Muscle layer of colon (tissue), 2 donors: ENCODE results near the gene ATAD3C.
"Not testable (repeated sequence)": the region's sequence is repeated elsewhere in the genome, so short reads cannot be mapped to it uniquely, and the experiment has no call there.

ENCODE experiments used
- H3K27ac ChIP-seq: one replicate; pipeline ENCODE4 v1.7.0; 2013; ENCODE audit warnings: low read depth, mild to moderate bottlenecking, low read length, moderate library complexity
- H3K27me3 ChIP-seq, 2 donors: one replicate each; pipeline ENCODE4 v1.7.0; 2013; ENCODE audit warnings: low read length in 2 of 2, mild to moderate bottlenecking in 2 of 2; ENCODE audit not compliant: insufficient read depth in 2 of 2, control insufficient read depth in 1 of 2
- H3K36me3 ChIP-seq: one replicate; pipeline ENCODE4 v1.7.0; 2013; ENCODE audit warnings: mild to moderate bottlenecking, low read length; ENCODE audit not compliant: insufficient read depth
- H3K4me1 ChIP-seq: one replicate; pipeline ENCODE4 v1.7.0; 2013; ENCODE audit warnings: mild to moderate bottlenecking, low read length; ENCODE audit not compliant: insufficient read depth
- H3K4me3 ChIP-seq, 2 donors: one replicate each; pipeline ENCODE4 v1.7.0; 2013; ENCODE audit warnings: low read length in 2 of 2, low read depth in 1 of 2, mild to moderate bottlenecking in 1 of 2, moderate library complexity in 1 of 2
- H3K9ac ChIP-seq: one replicate; pipeline ENCODE4 v1.7.0; 2013; ENCODE audit warnings: low read length
- H3K9me3 ChIP-seq: one replicate; pipeline ENCODE4 v1.7.0; 2013; ENCODE audit warnings: mild to moderate bottlenecking, low read length
- donor health status: abdominal sarcoma.
- donor health status: Adenocarcinoma of cecum.

Gene ATAD3C

GRCh38 chr1:1440262-1441001, 9.1 kb upstream of the ATAD3C start:
- no peak overlapping the region for H3K9ac ChIP-seq
- H3K4me1 ChIP-seq = peaks cover 34% of the 10 kb centered on the region
- no peak overlapping the region for H3K4me3 ChIP-seq

GRCh38 chr1:1441002-1441888, 8.2 kb upstream of the ATAD3C start:
- no peaks in the 10 kb centered on the region for H3K27me3 ChIP-seq
- H3K9ac ChIP-seq = no peak overlapping the region
- no peaks in the 10 kb centered on the region for H3K36me3 ChIP-seq
- peaks cover 31% of the 10 kb centered on the region for H3K4me1 ChIP-seq
- H3K27ac ChIP-seq = no peak overlapping the region
- no peak overlapping the region for H3K4me3 ChIP-seq
- no peaks in the 10 kb centered on the region for H3K9me3 ChIP-seq

More at GRCh38 chr1:1440262-1441001, 9.1 kb upstream of the ATAD3C start:
- Histone ChIP-seq H3K27me3 (no peaks in the 10 kb centered on the region), H3K27ac (no peak overlapping the region), H3K9me3 (no peaks in the 10 kb centered on the region), H3K36me3 (no peaks in the 10 kb centered on the region)

- Histone ChIP-seq H3K36me3 (no peaks in the 10 kb centered on the region), H3K9me3 (no peaks in the 10 kb centered on the region), H3K4me1 (peaks cover 23% of the 10 kb centered on the region), H3K27ac (no peak overlapping the region), H3K27me3 (no peaks in the 10 kb centered on the region), H3K4me3 (no peak overlapping the region), H3K9ac (no peak overlapping the region)
Measured at GRCh38 chr1:1442069-1442770, 7.3 kb upstream of the ATAD3C start.

- not testable (repeated sequence) for H3K36me3 ChIP-seq, H3K27me3 ChIP-seq, H3K9me3 ChIP-seq
Measured at GRCh38 chr1:1446631-1447030, 2.9 kb upstream of the ATAD3C start.

GRCh38 chr1:1450616-1451015, 1.1 kb downstream of the ATAD3C start:
- not testable (repeated sequence) for H3K36me3 ChIP-seq, H3K27ac ChIP-seq, H3K4me1 ChIP-seq, H3K27me3 ChIP-seq, H3K9ac ChIP-seq, H3K9me3 ChIP-seq, H3K4me3 ChIP-seq

More at GRCh38 chr1:1446631-1447030, 2.9 kb upstream of the ATAD3C start:
- not testable (repeated sequence) for H3K4me1 ChIP-seq, H3K4me3 ChIP-seq, H3K9ac ChIP-seq, H3K27ac ChIP-seq

GRCh38 chr1:1451696-1452364, 2.3 kb downstream of the ATAD3C start:
- no peaks in the 10 kb centered on the region for H3K27me3 ChIP-seq
- H3K4me1 ChIP-seq = no peaks in the 10 kb centered on the region
- no peak overlapping the region for H3K9ac ChIP-seq
- no peak overlapping the region for H3K27ac ChIP-seq
- H3K36me3 ChIP-seq = no peaks in the 10 kb centered on the region
- no peak overlapping the region for H3K4me3 ChIP-seq
- no peaks in the 10 kb centered on the region for H3K9me3 ChIP-seq

- H3K27me3 ChIP-seq, H3K36me3 ChIP-seq, H3K9me3 ChIP-seq, H3K4me1 ChIP-seq, H3K27ac ChIP-seq, H3K9ac ChIP-seq, H3K4me3 ChIP-seq: not testable (repeated sequence)
Measured at GRCh38 chr1:1452365-1452739, 2.9 kb downstream of the ATAD3C start.

- no peak overlapping the region for H3K4me3 ChIP-seq
Measured at GRCh38 chr1:1452882-1453281, 3.4 kb downstream of the ATAD3C start.

GRCh38 chr1:1454286-1455056, 5.0 kb downstream of the ATAD3C start:
- not testable (repeated sequence) for H3K27me3 ChIP-seq, H3K4me3 ChIP-seq, H3K4me1 ChIP-seq, H3K9me3 ChIP-seq, H3K9ac ChIP-seq, H3K27ac ChIP-seq, H3K36me3 ChIP-seq

More at GRCh38 chr1:1452882-1453281, 3.4 kb downstream of the ATAD3C start:
- H3K9me3 ChIP-seq = no peaks in the 10 kb centered on the region
- no peaks in the 10 kb centered on the region for H3K27me3 ChIP-seq
- H3K4me1 ChIP-seq = no peaks in the 10 kb centered on the region
- no peaks in the 10 kb centered on the region for H3K36me3 ChIP-seq
- H3K27ac ChIP-seq = no peak overlapping the region
- no peak overlapping the region for H3K9ac ChIP-seq

GRCh38 chr1:1455366-1455884, 5.9 kb downstream of the ATAD3C start:
- no peak overlapping the region for H3K9ac ChIP-seq
- H3K4me3 ChIP-seq = no peak overlapping the region
- no peaks in the 10 kb centered on the region for H3K4me1 ChIP-seq
- H3K36me3 ChIP-seq = no peaks in the 10 kb centered on the region
- no peaks in the 10 kb centered on the region for H3K9me3 ChIP-seq
- H3K27ac ChIP-seq = no peak overlapping the region
- no peaks in the 10 kb centered on the region for H3K27me3 ChIP-seq
